Effector memory CD4-positive, alpha-beta T cell (primary cell): Measurements from ENCODE around the gene TMEM132D.

ENCODE experiments used
- DNase-seq, 3 donors: peaks; one replicate each; pipeline ENCODE4 v3.0.0-alpha.2; 2020
- H3K27ac ChIP-seq: 2 replicates; pipeline ENCODE4 v1.7.0; 2013; ENCODE audit warnings: mild to moderate bottlenecking, low read length, moderate library complexity; ENCODE audit not compliant: insufficient read depth, poor library complexity, severe bottlenecking
- H3K27me3 ChIP-seq: replicated peaks from 2 replicates; pipeline ENCODE4 v1.7.0; 2013; ENCODE audit warnings: mild to moderate bottlenecking, low read length; ENCODE audit not compliant: insufficient read depth, control insufficient read depth, poor library complexity, severe bottlenecking
- H3K36me3 ChIP-seq: 2 replicates; pipeline ENCODE4 v1.7.0; 2013; ENCODE audit warnings: mild to moderate bottlenecking, low read length, moderate library complexity; ENCODE audit not compliant: control insufficient read depth, insufficient read depth
- H3K4me1 ChIP-seq: 2 replicates; pipeline ENCODE4 v1.7.0; 2013; ENCODE audit warnings: low read length, mild to moderate bottlenecking; ENCODE audit not compliant: control insufficient read depth, insufficient read depth, poor library complexity, severe bottlenecking
- H3K4me3 ChIP-seq: 2 replicates; pipeline ENCODE4 v1.7.0; 2013; ENCODE audit warnings: low read length, low read depth, mild to moderate bottlenecking; ENCODE audit not compliant: insufficient read depth, poor library complexity, severe bottlenecking
- H3K9me3 ChIP-seq: 2 replicates; pipeline ENCODE4 v1.7.0; 2013; ENCODE audit warnings: mild to moderate bottlenecking, low read length, moderate library complexity; ENCODE audit not compliant: control insufficient read depth

TMEM132D gene

DNA sequence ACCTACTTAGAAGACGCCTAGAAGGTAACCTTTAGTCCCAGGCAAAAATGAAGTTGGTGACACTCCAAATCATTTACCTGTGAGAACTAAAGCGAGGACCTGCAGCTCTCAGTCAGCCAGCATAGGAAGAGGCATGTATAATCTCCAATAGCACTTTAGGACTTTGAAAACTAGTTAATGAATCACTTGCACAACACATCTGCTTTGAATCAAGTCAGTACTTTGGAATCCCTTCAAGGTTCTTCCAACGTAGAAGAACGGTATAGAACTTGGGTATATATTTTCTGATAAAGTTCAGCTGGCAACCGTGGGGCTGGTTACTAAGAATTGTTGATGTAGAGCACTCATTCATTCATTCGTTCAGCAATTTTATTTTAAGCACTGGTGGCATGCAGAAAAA lies 251.9 kb downstream of the TMEM132D start:
- Histone ChIP-seq H3K9me3 (no peaks in the 10 kb centered on the region), H3K4me1 (no peaks in the 10 kb centered on the region), H3K27me3 (no peaks in the 10 kb centered on the region)

DNA sequence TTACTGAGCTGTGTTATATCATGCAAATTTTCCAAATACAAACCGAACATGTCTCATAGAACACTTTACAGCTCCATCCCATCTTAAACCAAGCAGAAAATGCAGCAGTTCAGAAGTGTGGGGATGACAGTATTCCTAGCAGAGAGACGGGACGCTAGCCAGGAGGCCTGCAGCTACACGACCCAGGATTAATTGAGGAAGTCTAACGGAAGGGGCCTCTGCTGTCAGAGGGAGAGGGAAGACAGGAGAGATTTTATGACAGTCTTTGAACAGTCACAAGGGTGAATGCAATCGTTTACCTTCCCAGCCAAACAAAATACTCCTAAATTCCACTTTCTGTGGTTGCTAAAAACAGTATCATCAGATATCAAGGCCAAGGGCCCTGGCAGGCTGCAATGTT lies 261.9 kb downstream of the TMEM132D start:
- Histone ChIP-seq H3K4me1 (no peaks in the 10 kb centered on the region), H3K9me3 (no peaks in the 10 kb centered on the region), H3K4me3 (no peak overlapping the region), H3K36me3 (no peaks in the 10 kb centered on the region), H3K27ac (no peak overlapping the region), H3K27me3 (no peaks in the 10 kb centered on the region)
- no peak for DNase-seq

More for the DNA sequence above, 251.9 kb downstream of the TMEM132D start:
- no peak overlapping the region for H3K27ac ChIP-seq
- no peaks in the 10 kb centered on the region for H3K36me3 ChIP-seq
- no peak overlapping the region for H3K4me3 ChIP-seq
- DNase-seq, result no peak

DNA sequence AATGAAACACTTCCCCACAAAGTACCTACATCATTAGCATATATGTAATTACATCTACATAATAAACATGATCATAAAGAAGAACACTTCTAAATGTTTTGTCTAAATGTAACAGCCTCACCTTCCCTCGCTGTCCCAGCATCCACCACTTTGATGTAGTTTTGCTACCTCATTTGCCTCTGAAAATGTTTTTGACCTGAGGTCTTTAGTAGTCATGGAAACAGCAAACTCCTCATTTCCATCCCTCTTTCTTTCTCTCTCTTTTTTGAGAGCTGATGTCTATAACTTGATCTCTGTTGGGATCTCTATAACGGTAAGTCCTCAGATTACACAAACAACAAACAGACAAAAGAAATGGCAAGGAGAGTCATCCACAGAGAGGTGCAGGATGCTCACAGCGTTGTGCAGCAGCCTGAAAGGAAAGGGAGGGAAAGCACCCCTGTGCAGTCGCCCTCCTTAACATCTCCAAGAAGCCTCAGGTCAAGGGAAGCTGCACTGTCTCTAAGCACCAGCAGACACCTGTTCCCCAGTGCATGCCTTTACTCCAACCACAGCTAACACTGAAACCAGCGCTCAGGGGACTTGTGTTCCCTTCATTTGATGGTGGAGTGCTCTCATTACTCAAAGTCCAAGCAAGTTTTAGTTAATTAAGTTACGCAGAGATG lies 268.7 kb downstream of the TMEM132D start:
- Histone ChIP-seq H3K4me1 (no peaks in the 10 kb centered on the region), H3K27me3 (no peaks in the 10 kb centered on the region)

DNA sequence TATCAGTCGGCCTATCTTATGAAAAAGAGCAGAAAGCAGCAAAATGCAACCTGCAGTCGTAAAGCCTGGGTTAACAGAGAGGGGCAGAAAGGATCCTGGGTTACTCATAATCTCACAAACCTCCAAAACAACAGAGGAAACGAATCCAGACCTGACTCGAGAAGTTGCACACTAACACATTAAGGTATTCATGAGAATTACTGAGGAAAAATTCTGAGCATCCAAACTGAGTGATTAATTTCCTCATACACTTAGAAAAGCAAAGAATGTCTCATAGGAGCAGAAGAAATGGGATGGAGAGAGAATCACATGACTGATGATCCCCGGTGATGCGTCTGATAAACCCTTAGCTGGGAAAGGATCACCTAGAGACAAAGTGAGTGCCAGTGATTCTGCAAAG lies 272.5 kb downstream of the TMEM132D start:
- H3K27me3 ChIP-seq, result no peaks in the 10 kb centered on the region
- H3K4me3 ChIP-seq, result no peak overlapping the region
- no peaks in the 10 kb centered on the region for H3K36me3 ChIP-seq
- no peaks in the 10 kb centered on the region for H3K4me1 ChIP-seq
- H3K27ac ChIP-seq, result no peak overlapping the region
- no peaks in the 10 kb centered on the region for H3K9me3 ChIP-seq
- DNase-seq, result no peak

More for the DNA sequence above, 268.7 kb downstream of the TMEM132D start:
- H3K27ac ChIP-seq, result no peak overlapping the region
- DNase-seq, result no peak
- H3K36me3 ChIP-seq, result no peaks in the 10 kb centered on the region
- no peaks in the 10 kb centered on the region for H3K9me3 ChIP-seq
- H3K4me3 ChIP-seq, result no peak overlapping the region

DNA sequence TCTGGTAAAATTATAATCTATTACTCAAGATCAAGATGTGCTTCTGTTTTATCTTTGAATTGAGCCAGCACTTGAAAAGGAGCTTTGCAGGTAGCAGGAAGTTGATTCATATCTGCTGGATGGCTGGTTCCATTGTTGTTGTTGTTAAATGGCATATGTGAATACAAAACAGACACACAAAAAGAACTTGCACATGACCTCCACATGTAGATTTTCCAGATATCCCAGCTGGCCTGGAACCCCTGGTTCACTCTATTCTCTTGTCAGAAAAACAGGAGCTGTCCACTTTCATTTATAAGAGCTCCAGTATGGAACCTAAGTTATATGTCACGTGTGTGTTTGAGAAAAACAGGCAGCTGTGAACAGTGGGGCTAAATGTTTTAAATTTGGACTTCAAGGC lies 273.9 kb downstream of the TMEM132D start:
- Histone ChIP-seq H3K27ac (no peak overlapping the region), H3K4me1 (no peaks in the 10 kb centered on the region), H3K36me3 (no peaks in the 10 kb centered on the region), H3K27me3 (no peaks in the 10 kb centered on the region), H3K4me3 (no peak overlapping the region), H3K9me3 (no peaks in the 10 kb centered on the region)
- DNase-seq, result no peak

DNA sequence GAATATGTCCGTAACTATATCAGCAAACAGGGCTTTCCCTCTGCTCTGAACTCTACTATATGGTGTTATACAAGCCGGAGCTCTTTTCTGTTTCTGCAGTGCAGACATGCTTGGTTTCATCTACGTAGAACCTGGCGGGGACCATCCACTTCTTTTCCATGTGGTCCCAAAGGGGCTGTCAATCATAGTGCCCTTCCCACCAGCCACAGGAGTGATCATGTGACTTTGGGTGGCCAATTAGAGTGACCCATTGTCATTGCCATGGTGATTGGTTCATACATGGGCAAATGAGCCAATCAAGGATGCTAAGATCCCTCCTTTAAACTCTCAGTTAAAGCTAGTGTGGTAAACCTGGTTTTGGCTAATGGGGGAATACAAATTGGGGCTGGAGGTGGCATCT lies 281.3 kb downstream of the TMEM132D start:
- H3K4me1 ChIP-seq, result no peaks in the 10 kb centered on the region
- no peak overlapping the region for H3K27ac ChIP-seq
- no peaks in the 10 kb centered on the region for H3K9me3 ChIP-seq
- H3K36me3 ChIP-seq, result no peaks in the 10 kb centered on the region
- no peak for DNase-seq
- H3K4me3 ChIP-seq, result no peak overlapping the region
- no peaks in the 10 kb centered on the region for H3K27me3 ChIP-seq

DNA sequence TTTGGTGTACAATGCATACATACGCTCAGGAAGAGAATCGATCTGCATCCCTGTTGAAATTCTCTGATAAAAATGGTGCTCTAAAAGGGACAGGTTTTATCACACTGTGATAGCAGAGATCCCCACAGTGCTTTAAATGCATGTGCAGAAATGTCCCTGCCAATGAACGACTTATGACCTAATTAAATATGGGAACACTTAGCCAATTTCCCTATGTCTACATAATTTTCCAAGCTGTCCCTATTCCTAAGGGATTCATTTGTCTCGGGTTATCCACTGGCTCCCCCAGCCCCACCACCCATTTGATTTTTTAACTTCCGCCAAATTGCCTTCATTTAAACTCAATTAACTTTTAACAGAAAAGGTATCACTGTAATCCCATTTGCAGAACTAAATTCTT lies 284.6 kb downstream of the TMEM132D start:
- H3K36me3 ChIP-seq, result no peaks in the 10 kb centered on the region
- DNase-seq, result no peak
- H3K27ac ChIP-seq, result no peak overlapping the region
- H3K9me3 ChIP-seq, result no peaks in the 10 kb centered on the region
- no peaks in the 10 kb centered on the region for H3K27me3 ChIP-seq
- H3K4me1 ChIP-seq, result no peaks in the 10 kb centered on the region
- H3K4me3 ChIP-seq, result no peak overlapping the region

DNA sequence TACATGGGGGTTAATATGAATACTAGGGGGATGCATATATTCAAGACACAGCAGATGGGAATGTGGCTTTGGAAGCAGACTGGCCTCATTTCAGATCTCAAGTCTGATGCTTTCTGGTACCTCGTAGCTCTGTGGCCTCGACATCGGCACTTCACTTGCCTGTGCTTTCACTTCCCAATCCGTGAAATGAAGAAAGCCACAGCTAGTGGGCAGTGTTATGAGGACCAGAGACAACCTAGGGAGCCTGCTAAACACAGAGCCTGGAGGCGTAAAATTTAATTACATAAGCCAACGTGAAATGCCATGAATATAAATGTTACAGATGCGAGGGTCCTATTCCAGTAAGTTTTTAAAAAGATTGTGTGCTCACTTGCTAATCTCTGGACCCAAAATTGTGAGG lies 286.0 kb downstream of the TMEM132D start:
- H3K36me3 ChIP-seq, result no peaks in the 10 kb centered on the region
- no peaks in the 10 kb centered on the region for H3K9me3 ChIP-seq
- no peak overlapping the region for H3K4me3 ChIP-seq
- DNase-seq, result no peak
- H3K27me3 ChIP-seq, result no peaks in the 10 kb centered on the region
- H3K27ac ChIP-seq, result no peak overlapping the region
- H3K4me1 ChIP-seq, result no peaks in the 10 kb centered on the region

DNA sequence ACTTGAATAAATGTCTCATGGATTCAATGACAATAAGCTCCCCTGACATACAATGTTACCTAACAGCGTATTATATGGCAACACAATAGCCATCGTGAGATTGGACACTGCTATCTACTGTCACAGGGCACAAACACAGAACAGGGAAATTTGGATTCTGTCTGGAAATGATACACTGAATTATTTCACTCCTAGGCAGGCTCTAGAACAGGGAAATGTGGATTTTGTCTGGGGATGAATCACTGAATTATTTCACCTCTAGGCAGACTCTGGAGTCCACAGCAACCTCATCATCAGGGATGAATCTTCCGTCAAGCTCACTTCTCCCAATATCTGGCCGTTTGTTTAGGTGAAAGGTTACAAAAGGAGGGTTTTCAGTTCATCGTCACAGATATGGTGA lies 288.8 kb downstream of the TMEM132D start:
- Histone ChIP-seq H3K36me3 (no peaks in the 10 kb centered on the region), H3K4me1 (no peaks in the 10 kb centered on the region), H3K4me3 (no peak overlapping the region), H3K9me3 (no peaks in the 10 kb centered on the region), H3K27ac (no peak overlapping the region), H3K27me3 (no peaks in the 10 kb centered on the region)
- DNase-seq, result no peak

DNA sequence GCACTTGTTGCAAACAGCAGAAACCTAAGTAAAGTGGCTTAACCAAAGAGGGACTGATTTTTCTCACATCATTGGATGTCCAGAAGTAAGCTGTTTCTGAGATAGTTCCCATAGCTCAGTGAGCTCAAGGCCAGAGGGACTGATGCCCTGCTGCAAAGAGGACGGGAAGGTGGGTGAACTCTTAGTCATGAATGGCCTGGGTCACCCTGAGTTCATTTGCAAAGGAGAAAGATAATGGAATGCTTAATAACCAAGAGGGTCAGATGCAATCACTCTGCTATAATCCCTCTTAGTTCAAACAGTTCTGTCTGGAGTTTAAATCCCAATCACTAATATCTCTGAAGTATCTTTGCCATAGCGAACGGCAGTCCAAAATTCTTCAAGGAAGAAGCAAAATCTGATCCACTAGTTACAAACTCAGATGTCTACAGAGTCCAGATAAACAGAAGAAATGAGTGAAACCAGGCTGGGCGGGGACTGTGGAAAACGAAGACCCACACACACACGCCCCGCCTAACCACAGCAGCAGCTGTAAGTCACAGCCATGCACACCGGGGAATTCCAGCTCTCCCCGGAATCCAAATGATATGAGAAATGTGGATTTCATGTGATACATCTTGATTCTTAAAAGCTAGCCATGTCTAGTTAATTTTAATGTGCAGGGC lies 289.5 kb downstream of the TMEM132D start:
- H3K27ac ChIP-seq, result no peak overlapping the region
- DNase-seq, result no peak
- H3K36me3 ChIP-seq, result no peaks in the 10 kb centered on the region
- H3K27me3 ChIP-seq, result no peaks in the 10 kb centered on the region
- H3K9me3 ChIP-seq, result no peaks in the 10 kb centered on the region
- H3K4me1 ChIP-seq, result no peaks in the 10 kb centered on the region
- H3K4me3 ChIP-seq, result no peak overlapping the region
